Right lobe of liver (tissue), 4 donors: ENCODE data around the gene GSG1L.

Experiments used
- CTCF ChIP-seq, 4 donors: fragments of 200-600 bp in 3 of 4; fragments of 450-650 bp in 1 of 4; IDR thresholded peaks; one replicate each; pipeline versions ENCODE4 v1.5.1 to v1.8.0; 2016 to 2022; ENCODE audit warnings: antibody characterized with exemption in 4 of 4, mild to moderate bottlenecking in 2 of 4
- POLR2A ChIP-seq: fragments of 450-650 bp; IDR thresholded peaks from one replicate; pipeline ENCODE4 v1.6.1; 2017; ENCODE audit warnings: antibody characterized with exemption, mild to moderate bottlenecking
- donor health status: DM: no; HTN: no; CAD: no.
- donor health status: DM: no; HTN: no; CAD: no.
- donor health status: DM: no; HTN: yes; CAD: no.

GRCh38 chr16:27811881-27812280 lies 251.6 kb downstream of the GSG1L start:
- TF ChIP-seq CTCF (IDR thresholded peaks at IDR 0.05) (no peak), POLR2A (no peak)
